Activated T-helper 2 cell treated with anti-CD3 and anti-CD28 coated beads, Interferon-gamma antibody, Interleukin-2, Interleukin-4, amounts not matched to agents 10 μg/mL and 5 μg/mL and 100 μg/mL, durations not matched to agents 14 hours and 24 hours and 36 hours (primary cell): Measurements from ENCODE around the gene WIPF2. TPM values are rescaled to one million over a fixed set of nuclear protein-coding genes. Genes with fewer than 3 reads are reported as not detected.

Source experiments
- DNase-seq: peaks from one replicate; pipeline ENCODE4 v3.0.0; 2021; ENCODE audit warnings: low spot score
- H3K27ac Mint-ChIP-seq: one replicate; pipeline ENCODE4 v1.8.0; 2021; ENCODE audit warnings: mixed read lengths
- H3K27me3 Mint-ChIP-seq: one replicate; pipeline ENCODE4 v1.8.0; 2021; ENCODE audit warnings: low read depth, mixed read lengths
- H3K36me3 Mint-ChIP-seq: one replicate; pipeline ENCODE4 v1.8.0; 2021; ENCODE audit warnings: low read depth, mixed read lengths
- H3K4me1 Mint-ChIP-seq: one replicate; pipeline ENCODE4 v1.8.0; 2021; ENCODE audit warnings: low read depth, mixed read lengths
- H3K4me3 Mint-ChIP-seq: one replicate; pipeline ENCODE4 v1.8.0; 2021; ENCODE audit warnings: low read depth, mild to moderate bottlenecking, moderate library complexity, mixed read lengths
- H3K9me3 Mint-ChIP-seq: one replicate; pipeline ENCODE4 v1.8.0; 2021; ENCODE audit warnings: mixed read lengths
- intact Hi-C: fragments of 100-400 bp; cut with micrococcal nuclease; formaldehyde crosslinking; loops from one replicate; pipeline ENCODE4 v1.15.1; 2023
- total RNA-seq: library from RNA; stranded (reverse); gene quantifications from 2 replicates; pipeline ENCODE4 v1.2.3, GENCODE V29; 2022

WIPF2 gene
- total RNA-seq, 1 donor from 2014 or later: 27.2 TPM

DNA sequence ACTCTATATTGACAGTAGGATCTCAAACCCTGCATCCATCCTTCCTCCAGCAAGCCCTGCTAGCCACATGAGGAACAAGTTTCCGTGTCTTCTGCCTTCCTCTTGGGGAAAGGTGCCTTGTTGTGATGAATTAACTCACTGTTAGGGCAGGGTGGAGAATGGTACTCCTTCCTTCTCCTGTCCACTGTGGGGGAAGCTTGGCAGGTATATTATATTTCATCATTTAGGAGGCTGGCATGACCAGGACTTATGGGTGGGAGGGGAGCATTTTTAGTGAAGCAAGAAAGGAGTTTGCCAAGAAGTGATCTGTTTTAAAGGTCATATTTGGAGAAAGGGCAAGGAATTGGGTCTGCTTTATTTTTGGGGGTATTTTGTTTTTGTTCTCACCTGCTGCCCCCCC lies 59.3 kb downstream of the WIPF2 start:
- Mint-ChIP-seq H3K27ac (peak overlapping the region; percentile 61), H3K36me3 (peaks cover 82% of the 10 kb centered on the region), H3K4me3 (no peak overlapping the region), H3K4me1 (peaks cover 38% of the 10 kb centered on the region), H3K27me3 (no peaks in the 10 kb centered on the region), H3K9me3 (no peaks in the 10 kb centered on the region)
- intact Hi-C loops: no loop called here
- no peak for DNase-seq

DNA sequence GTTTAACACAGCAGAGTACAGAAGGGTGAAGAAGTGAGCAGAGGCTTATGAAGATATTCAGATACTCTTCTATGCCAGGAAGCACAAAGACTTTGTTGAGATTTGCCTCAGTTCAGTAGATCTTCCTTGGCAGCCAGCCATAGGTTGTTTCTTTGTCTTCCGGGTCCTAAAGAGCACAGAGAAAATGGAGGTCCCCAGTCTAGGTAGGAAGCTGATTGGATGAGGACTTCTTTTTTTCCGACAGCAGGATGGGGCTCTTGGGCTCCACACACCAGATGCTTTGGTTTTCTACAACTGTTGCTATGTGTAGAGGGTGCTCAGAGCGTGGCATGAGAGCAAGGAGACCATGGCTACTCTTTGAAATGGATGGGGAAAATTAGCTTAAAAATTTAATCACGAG lies 60.3 kb downstream of the WIPF2 start:
- intact Hi-C loops: no loop called here
- peaks cover 76% of the 10 kb centered on the region for H3K36me3 Mint-ChIP-seq
- H3K4me1 Mint-ChIP-seq: peaks cover 46% of the 10 kb centered on the region

DNA sequence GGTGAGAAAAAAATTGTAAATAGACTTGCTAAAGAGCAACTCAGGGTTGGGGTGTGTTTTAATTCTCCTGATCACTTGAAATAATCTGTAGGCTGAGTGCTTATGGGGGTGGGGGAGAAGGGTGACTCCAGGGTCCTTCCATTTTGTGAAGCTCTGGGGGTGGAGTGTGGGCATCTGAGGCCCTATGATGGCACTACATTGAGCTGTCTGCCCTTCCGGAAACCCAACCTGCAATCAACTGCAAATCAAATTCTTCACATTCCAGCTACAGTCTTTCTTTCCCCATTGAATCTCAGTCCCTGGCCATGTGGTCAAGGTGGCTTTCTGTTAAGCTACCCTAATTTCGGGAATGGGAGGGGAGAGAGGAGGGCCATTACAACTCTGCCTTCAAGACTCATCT lies 62.6 kb downstream of the WIPF2 start:
- peaks cover 54% of the 10 kb centered on the region for H3K4me1 Mint-ChIP-seq
- intact Hi-C loops: loop anchor here (10.0 kb wide), 1 partner anchor 177 kb away; the partner anchor contains the start of gene NR1D1
- no peak overlapping the region for H3K4me3 Mint-ChIP-seq
- DNase-seq: no peak
- peaks cover 60% of the 10 kb centered on the region for H3K36me3 Mint-ChIP-seq
- H3K27ac Mint-ChIP-seq: peak overlapping the region; percentile 75
- H3K27me3 Mint-ChIP-seq: no peaks in the 10 kb centered on the region
- H3K9me3 Mint-ChIP-seq: no peaks in the 10 kb centered on the region

More for the DNA sequence above, 60.3 kb downstream of the WIPF2 start:
- Mint-ChIP-seq H3K9me3 (no peaks in the 10 kb centered on the region), H3K4me3 (no peak overlapping the region), H3K27me3 (no peaks in the 10 kb centered on the region), H3K27ac (peak overlapping the region; percentile 42)
- no peak for DNase-seq

DNA sequence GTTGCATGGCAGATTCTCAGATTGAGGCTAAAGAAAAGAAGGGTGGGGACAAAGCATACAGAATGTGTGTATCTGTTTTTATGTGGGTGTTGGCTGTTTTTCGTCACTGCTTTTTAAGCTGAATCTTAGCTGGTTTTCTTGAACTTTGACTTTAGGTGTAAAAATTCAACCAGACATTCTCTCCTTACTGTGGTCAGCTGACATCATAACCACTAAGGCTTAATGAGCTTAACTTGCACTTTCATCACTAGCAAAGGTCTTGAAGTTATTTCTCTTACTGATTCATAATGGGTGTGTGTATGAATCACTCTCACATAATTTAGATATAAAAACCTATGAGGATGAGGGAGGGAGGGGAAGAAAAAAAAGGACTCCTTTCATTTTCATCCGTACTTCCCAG lies 64.6 kb downstream of the WIPF2 start:
- peak overlapping the region; percentile 1 for H3K4me3 Mint-ChIP-seq
- intact Hi-C loops: loop anchor here (10.0 kb wide), 1 partner anchor 179 kb away; the partner anchor contains the start of gene NR1D1
- H3K36me3 Mint-ChIP-seq: peaks cover 51% of the 10 kb centered on the region
- H3K9me3 Mint-ChIP-seq: no peaks in the 10 kb centered on the region
- no peak for DNase-seq
- H3K4me1 Mint-ChIP-seq: peaks cover 52% of the 10 kb centered on the region
- H3K27me3 Mint-ChIP-seq: no peaks in the 10 kb centered on the region
- peak overlapping the region; percentile 84 for H3K27ac Mint-ChIP-seq

DNA sequence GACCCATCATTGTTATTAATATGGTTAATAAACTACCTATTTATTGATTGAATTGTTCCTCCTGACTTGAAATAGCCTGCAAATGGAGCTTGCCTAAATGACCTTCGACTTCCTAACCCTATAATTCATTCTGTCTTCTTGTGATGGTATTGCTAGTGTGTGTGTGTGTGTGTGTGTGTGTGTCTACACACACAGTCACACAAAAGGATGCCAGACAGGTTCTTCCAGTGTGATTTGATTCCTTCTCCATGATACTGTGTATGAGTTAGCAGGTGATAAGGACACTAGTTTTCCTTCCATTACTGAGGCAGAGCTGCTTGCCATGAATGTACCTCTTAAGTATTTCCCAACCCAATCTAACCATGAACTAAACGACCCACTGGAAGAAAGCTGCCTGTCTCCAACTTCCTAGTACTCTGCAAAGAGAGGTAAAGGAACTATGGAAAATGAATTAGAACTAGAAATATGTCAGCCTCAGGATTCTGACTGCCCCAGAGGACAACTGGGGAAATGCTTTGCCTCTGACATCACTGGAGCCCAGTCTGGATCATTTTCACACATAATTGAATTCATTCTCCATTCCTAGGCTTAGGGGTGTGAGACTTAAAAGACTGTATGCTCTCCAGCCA lies 65.1 kb downstream of the WIPF2 start:
- Mint-ChIP-seq H3K27me3 (no peaks in the 10 kb centered on the region), H3K27ac (peak overlapping the region; percentile 70), H3K36me3 (peaks cover 49% of the 10 kb centered on the region), H3K4me3 (peak overlapping the region; percentile 56), H3K4me1 (peaks cover 48% of the 10 kb centered on the region), H3K9me3 (no peaks in the 10 kb centered on the region)
- DNase-seq: no peak
- intact Hi-C loops: loop anchor here (10.0 kb wide), 1 partner anchor 179 kb away; the partner anchor contains the start of gene NR1D1

DNA sequence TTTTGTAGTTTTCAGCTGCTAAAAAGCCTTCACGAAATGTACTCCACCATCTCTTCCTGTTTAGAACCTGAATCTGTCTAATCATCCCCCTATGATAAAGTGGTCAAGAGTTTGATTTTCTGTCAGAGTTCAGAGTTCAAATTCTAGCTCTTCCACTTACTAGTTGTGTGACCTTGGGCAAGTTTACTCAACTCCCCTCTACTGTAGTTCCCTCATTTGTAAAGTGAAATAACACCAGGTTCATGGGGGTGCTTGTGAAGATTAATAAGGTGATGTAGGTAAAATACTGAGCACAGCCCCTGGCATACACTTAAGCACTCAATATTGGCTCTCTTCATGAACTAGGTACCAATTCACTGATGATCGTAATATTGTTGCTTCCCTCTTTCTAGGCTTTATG lies 67.4 kb downstream of the WIPF2 start:
- H3K9me3 Mint-ChIP-seq: no peaks in the 10 kb centered on the region
- intact Hi-C loops: loop anchor here (2.0 to 10.0 kb wide), 2 partner anchors 32 to 182 kb away; partner anchors contain the start of gene NR1D1
- H3K36me3 Mint-ChIP-seq: peaks cover 48% of the 10 kb centered on the region
- no peak overlapping the region for H3K4me3 Mint-ChIP-seq
- DNase-seq: no peak
- H3K27me3 Mint-ChIP-seq: no peaks in the 10 kb centered on the region
- peaks cover 58% of the 10 kb centered on the region for H3K4me1 Mint-ChIP-seq
- H3K27ac Mint-ChIP-seq: no peak overlapping the region

DNA sequence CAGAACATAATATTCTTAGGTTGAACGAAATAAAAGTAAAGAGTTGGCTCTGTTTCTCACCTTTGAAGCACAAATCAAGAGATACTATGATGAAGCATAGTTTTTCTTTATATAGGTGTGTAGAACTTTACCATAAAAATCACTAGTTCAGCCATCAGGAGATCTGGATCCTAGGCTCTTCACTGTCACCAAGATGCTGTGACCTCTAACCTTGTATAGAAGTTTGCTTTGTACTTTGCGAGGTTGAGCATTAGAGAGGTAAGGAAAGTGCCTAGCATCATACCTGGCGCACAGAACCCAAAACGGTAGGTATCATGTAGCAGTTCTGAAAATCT lies 68.0 kb downstream of the WIPF2 start:
- H3K4me1 Mint-ChIP-seq: peaks cover 53% of the 10 kb centered on the region
- no peaks in the 10 kb centered on the region for H3K27me3 Mint-ChIP-seq
- peak overlapping the region; percentile 100 for H3K4me3 Mint-ChIP-seq
- DNase-seq: no peak
- no peaks in the 10 kb centered on the region for H3K9me3 Mint-ChIP-seq
- no peak overlapping the region for H3K27ac Mint-ChIP-seq
- H3K36me3 Mint-ChIP-seq: peaks cover 47% of the 10 kb centered on the region
- intact Hi-C loops: loop anchor here (1.0 to 10.0 kb wide), 3 partner anchors 32 to 182 kb away; partner anchors contain the start of genes NR1D1 and WIPF2

DNA sequence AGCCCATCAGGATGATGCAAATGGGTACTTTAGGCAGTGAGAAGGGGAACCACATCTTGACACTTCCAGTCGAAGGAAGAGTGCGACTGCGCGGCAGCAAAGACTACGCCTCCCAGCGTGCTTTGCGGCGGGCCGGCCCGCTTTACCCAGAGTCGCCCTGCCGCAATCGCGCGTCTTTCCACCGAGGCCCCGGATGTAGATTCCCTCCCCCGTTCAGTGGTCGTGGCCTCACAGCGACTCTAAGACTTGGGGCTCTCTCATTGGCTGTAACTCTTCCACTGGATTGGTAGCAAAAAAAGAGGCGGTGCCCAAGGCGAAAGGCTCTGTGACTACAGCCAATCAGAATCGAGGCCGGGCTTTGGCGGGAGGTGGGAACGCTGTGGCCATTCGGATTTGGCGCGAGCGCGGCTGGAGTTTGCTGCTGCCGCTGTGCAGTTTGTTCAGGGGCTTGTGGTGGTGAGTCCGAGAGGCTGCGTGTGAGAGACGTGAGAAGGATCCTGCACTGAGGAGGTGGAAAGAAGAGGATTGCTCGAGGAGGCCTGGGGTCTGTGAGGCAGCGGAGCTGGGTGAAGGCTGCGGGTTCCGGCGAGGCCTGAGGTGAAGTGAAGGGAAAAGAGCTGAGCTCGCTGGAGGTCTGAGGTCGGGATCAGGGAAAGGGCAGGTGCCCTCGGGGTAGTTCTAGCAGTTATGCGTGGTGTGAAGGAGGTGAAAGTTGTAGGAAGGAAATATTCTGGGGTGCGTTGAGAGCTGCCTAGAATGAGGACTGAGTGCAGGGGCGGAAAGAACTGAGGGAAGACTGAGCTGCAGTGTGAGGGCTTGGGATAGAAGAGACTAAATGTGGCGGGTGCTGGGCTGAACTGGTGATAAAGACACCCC lies 68.6 kb downstream of the WIPF2 start, which contains the start of gene CDC6:
Gene CDC6 (plus strand): TSS at position 386 of the 876 bp plus-strand sequence. CDS start 1,542 bp downstream, outside the sequence.
- Mint-ChIP-seq H3K27me3 (no peaks in the 10 kb centered on the region), H3K4me1 (peaks cover 48% of the 10 kb centered on the region), H3K9me3 (no peaks in the 10 kb centered on the region), H3K27ac (peak within 1 kb of the TSS; percentile 98), H3K4me3 (peak within 1 kb of the TSS; percentile 100), H3K36me3 (peaks cover 41% of the 10 kb centered on the region)
- peak; percentile 99 for DNase-seq
- intact Hi-C loops: loop anchor here (1.0 to 10.0 kb wide), 3 partner anchors 31 to 183 kb away; partner anchors contain the start of genes NR1D1 and WIPF2

DNA sequence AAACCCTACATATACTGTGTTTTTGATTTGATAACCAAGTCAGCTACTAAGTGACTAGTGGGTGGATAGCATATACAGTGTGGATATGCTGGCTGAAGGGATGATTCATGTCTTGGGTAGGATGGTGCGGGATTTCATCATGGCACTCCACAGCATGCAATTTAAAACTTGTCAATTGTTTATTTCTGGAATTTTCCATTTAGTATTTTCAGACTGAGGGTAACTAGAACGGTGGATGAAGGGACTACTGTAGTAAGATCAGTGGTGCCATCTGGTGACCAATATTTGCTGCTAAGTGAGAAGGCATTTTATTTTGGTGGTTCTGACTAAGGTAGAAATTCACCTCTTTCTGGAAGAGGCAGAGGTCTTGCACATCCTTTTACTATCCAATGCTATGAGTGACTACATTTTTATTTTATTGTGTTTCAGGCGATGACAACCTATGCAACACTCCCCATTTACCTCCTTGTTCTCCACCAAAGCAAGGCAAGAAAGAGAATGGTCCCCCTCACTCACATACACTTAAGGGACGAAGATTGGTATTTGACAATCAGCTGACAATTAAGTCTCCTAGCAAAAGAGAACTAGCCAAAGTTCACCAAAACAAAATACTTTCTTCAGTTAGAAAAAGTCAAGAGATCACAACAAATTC lies 71.7 kb downstream of the WIPF2 start:
- Mint-ChIP-seq H3K27ac (peak overlapping the region; percentile 67), H3K4me1 (peaks cover 46% of the 10 kb centered on the region), H3K9me3 (no peaks in the 10 kb centered on the region), H3K36me3 (peaks cover 64% of the 10 kb centered on the region), H3K4me3 (peak overlapping the region; percentile 1), H3K27me3 (no peaks in the 10 kb centered on the region)
- intact Hi-C loops: loop anchor here (1.0 kb wide), 1 partner anchor 88 kb away; no protein-coding TSS in a partner anchor
- no peak for DNase-seq

DNA sequence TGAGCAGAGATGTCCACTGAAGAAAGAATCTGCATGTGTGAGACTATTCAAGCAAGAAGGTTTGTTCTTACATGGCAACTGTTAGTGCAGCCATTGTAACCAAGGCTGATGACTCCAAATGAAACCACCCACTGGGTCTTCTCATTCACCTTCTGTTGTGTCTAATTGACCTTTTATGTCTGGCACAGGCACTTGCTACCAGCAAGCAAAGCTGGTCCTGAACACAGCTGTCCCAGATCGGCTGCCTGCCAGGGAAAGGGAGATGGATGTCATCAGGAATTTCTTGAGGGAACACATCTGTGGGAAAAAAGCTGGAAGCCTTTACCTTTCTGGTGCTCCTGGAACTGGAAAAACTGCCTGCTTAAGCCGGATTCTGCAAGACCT lies 72.2 kb downstream of the WIPF2 start:
- intact Hi-C loops: no loop called here

DNA sequence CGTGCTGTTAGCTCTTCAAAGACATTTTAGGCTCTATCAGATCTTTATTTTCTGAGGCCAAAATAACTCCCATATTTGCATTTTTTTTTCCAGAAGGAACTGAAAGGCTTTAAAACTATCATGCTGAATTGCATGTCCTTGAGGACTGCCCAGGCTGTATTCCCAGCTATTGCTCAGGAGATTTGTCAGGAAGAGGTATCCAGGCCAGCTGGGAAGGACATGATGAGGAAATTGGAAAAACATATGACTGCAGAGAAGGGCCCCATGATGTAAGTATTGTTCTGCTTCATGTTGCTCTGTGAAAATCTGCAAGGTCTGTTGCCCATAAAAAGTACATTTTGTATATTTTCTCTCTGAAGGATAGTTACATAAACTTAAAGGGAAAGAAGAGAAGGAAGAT lies 74.3 kb downstream of the WIPF2 start:
- DNase-seq: no peak
- Mint-ChIP-seq H3K4me3 (no peak overlapping the region), H3K9me3 (no peaks in the 10 kb centered on the region), H3K4me1 (peaks cover 47% of the 10 kb centered on the region), H3K27me3 (no peaks in the 10 kb centered on the region), H3K27ac (no peak overlapping the region), H3K36me3 (peaks cover 80% of the 10 kb centered on the region)
- intact Hi-C loops: no loop called here

More for the DNA sequence above, 72.2 kb downstream of the WIPF2 start:
- DNase-seq: no peak
- peaks cover 50% of the 10 kb centered on the region for H3K4me1 Mint-ChIP-seq
- H3K36me3 Mint-ChIP-seq: peaks cover 69% of the 10 kb centered on the region
- H3K27me3 Mint-ChIP-seq: no peaks in the 10 kb centered on the region
- peak overlapping the region; percentile 67 for H3K27ac Mint-ChIP-seq
- peak overlapping the region; percentile 1 for H3K4me3 Mint-ChIP-seq
- H3K9me3 Mint-ChIP-seq: no peaks in the 10 kb centered on the region
